HepG2 (cell line): ENCODE data around the gene SYT10. TPM values are rescaled to one million over a fixed set of nuclear protein-coding genes. Genes with fewer than 3 reads are reported as not detected.

Experiments used
- ATAC-seq: fragments of 200-7000 bp; cut with Tn5 transposase; 3 replicates; pipeline ENCODE4 v1.9.1; 2020; ENCODE audit warnings: mild to moderate bottlenecking, moderate library complexity
- BruUV-seq: library from RNA; stranded (reverse); fragments of 400-500 nt; replicated peaks from 2 replicates; lab custom pipeline; 2021; lab: Mats Ljungman, UMichigan
- CTCF ChIA-PET: fragments of 300-600 bp; formaldehyde crosslinking; extraction: SDS; loops from one replicate; lab custom pipeline; 2021; ENCODE audit warnings: low total read pairs, inconsistent platforms, low intra/inter-chr PET ratio; lab: Yijun Ruan, JAX
- POLR2A ChIA-PET: fragments of 350-600 bp; sonication (Branson Sonifier 250); formaldehyde crosslinking; loops from one replicate; lab custom pipeline; 2020; ENCODE audit warnings: antibody characterized with exemption, inconsistent platforms; lab: Yijun Ruan, JAX
- DNase-seq: peaks from one replicate; pipeline ENCODE4 v3.0.0-alpha.2; 2015; ENCODE audit warnings: low spot score
- FAIRE-seq: peaks from 3 replicates; lab custom pipeline; 2011; peaks lifted over from hg19 to GRCh38; lab: Jason Lieb, UNC
- H2AFZ ChIP-seq: one replicate; pipeline ENCODE4 v1.6.1; 2011; ENCODE audit warnings: low read length, inconsistent platforms
- H3K27ac ChIP-seq: fragments of 300-600 bp; 3 replicates; pipeline ENCODE4 v1.8.0; 2011; ENCODE audit warnings: mixed run types, mild to moderate bottlenecking, mixed read lengths, low read length, inconsistent platforms; ENCODE audit not compliant: insufficient read depth; ENCODE audit errors: extremely low read length
- H3K27me3 ChIP-seq, 2 experiments: fragments of 200-600 bp in 1 of 2; 2 replicates in 1 of 2; 3 replicates in 1 of 2; pipeline versions ENCODE4 v1.6.0 to v1.8.0; 2011; ENCODE audit warnings: low read length in 2 of 2, mild to moderate bottlenecking in 2 of 2, moderate library complexity in 2 of 2, inconsistent platforms in 1 of 2; ENCODE audit not compliant: insufficient read depth in 2 of 2, control insufficient read depth in 1 of 2
- H3K36me3 ChIP-seq, 2 experiments: fragments of 200-600 bp in 1 of 2; replicated peaks in 1 of 2; 2 replicates in 1 of 2; 3 replicates in 1 of 2; pipeline versions ENCODE4 v1.5.1 to v1.8.0; 2011; ENCODE audit warnings: low read length in 2 of 2, inconsistent platforms in 1 of 2; ENCODE audit not compliant: insufficient read depth in 2 of 2, control insufficient read depth in 1 of 2
- H3K4me1 ChIP-seq: 2 replicates; pipeline ENCODE4 v1.5.1; 2012; ENCODE audit warnings: low read length, inconsistent platforms; ENCODE audit not compliant: insufficient read depth
- H3K4me2 ChIP-seq: 2 replicates; pipeline ENCODE4 v1.6.0; 2011; ENCODE audit warnings: low read depth, low read length, inconsistent platforms
- H3K4me3 ChIP-seq, 3 experiments: fragments of 200-600 bp in 1 of 3; sonication (generic), shearing (Covaris generic) in 1 of 3; replicated peaks in 1 of 3; 2 replicates each; pipeline ENCODE4 v1.5.1; 2011 to 2016; ENCODE audit warnings: low read length in 3 of 3, inconsistent platforms in 2 of 3, low read depth in 2 of 3, mild to moderate bottlenecking in 2 of 3, control low read depth in 1 of 3, mixed read lengths in 1 of 3; ENCODE audit not compliant: insufficient read depth in 1 of 3
- H3K79me2 ChIP-seq: one replicate; pipeline ENCODE4 v1.6.1; 2011; ENCODE audit warnings: low read length, inconsistent platforms; ENCODE audit not compliant: insufficient read depth
- H3K9ac ChIP-seq: 2 replicates; pipeline ENCODE4 v1.6.0; 2011; ENCODE audit warnings: mild to moderate bottlenecking, low read depth, low read length, inconsistent platforms; ENCODE audit not compliant: insufficient read depth
- H3K9me3 ChIP-seq: 2 replicates; pipeline ENCODE4 v1.5.1; 2012; ENCODE audit warnings: mild to moderate bottlenecking, low read length
- H4K20me1 ChIP-seq: 2 replicates; pipeline ENCODE4 v1.6.0; 2011; ENCODE audit warnings: inconsistent platforms, mild to moderate bottlenecking, low read length, moderate library complexity; ENCODE audit not compliant: insufficient read depth
- CENPX ChIP-seq: sonication (generic); formaldehyde crosslinking; IDR thresholded peaks from 2 replicates; pipeline ENCODE4 v1.9.0; 2021; ENCODE audit warnings: mild to moderate bottlenecking, missing genetic modification reagents, moderate library complexity
- XRCC5 ChIP-seq: fragments of 200-400 bp; formaldehyde crosslinking; optimal IDR thresholded peaks from 2 replicates; pipeline ENCODE3; 2017; ENCODE audit warnings: mild to moderate bottlenecking, low read length
- ZBTB2 ChIP-seq: sonication (generic); formaldehyde crosslinking; IDR thresholded peaks from 2 replicates; pipeline ENCODE4 v1.8.0; 2022; ENCODE audit warnings: low read depth, missing genetic modification reagents
- ZBTB26 ChIP-seq: IDR thresholded peaks from 2 replicates; pipeline ENCODE4 v1.6.1; 2016; ENCODE audit warnings: missing compliant biosample characterization, missing genetic modification reagents, borderline replicate concordance
- ZKSCAN8 ChIP-seq: IDR thresholded peaks from 2 replicates; pipeline ENCODE4 v1.6.1; 2016; ENCODE audit warnings: borderline replicate concordance, missing genetic modification reagents, missing compliant biosample characterization
- ZNF713 ChIP-seq: sonication (generic); formaldehyde crosslinking; IDR thresholded peaks from 2 replicates; pipeline ENCODE4 v1.4.0; 2020; ENCODE audit warnings: mild to moderate bottlenecking, missing genetic modification reagents
- ZNF839 ChIP-seq: sonication (generic); formaldehyde crosslinking; IDR thresholded peaks from 2 replicates; pipeline ENCODE4 v1.4.0; 2020; ENCODE audit warnings: missing genetic modification reagents, mild to moderate bottlenecking, borderline replicate concordance
- WGBS: methylation state at CpG from one replicate; pipeline ENCODE4 v1.1.6; 2017; ENCODE audit warnings: low lambda C conversion rate; 5-methylcytosine and 5-hydroxymethylcytosine counted together
- in situ Hi-C: cut with HindIII; loops from 2 replicates; pipeline ENCODE4 v1.10.0; 2017; ENCODE audit warnings: low pct_unique_long_range_greater_than_20kb; ENCODE audit not compliant: extremely low pct_ligation_motif_present
- intact Hi-C: fragments of 100-400 bp; cut with micrococcal nuclease; formaldehyde crosslinking; loops from one replicate; pipeline ENCODE4 v1.10.0; 2022; ENCODE audit not compliant: unreplicated experiment
- polyA plus RNA-seq, 8 experiments: library from polyadenylated mRNA; depleted of rRNA in 3 of 8; stranded (reverse) in 7 of 8; unstranded in 1 of 8; fragments of >200 nt; fragmentation: Illumina TruSeq in 4 of 8; extraction: Trizol in 4 of 8; gene quantifications; 2 replicates each; pipeline versions ENCODE4 v1.2.1 to v1.2.3, GENCODE V29; 2011 to 2016; ENCODE audit warnings: low read depth in 4 of 8, missing spikeins in 1 of 8, mixed read lengths in 1 of 8; ENCODE audit not compliant: insufficient read depth in 1 of 8
- total RNA-seq, 5 experiments: library from RNA; depleted of rRNA; stranded (reverse); fragments of >200 nt; fragmentation: Illumina TruSeq; extraction: Trizol; gene quantifications; 2 replicates each; pipeline ENCODE4 v1.2.3, GENCODE V29; 2016; ENCODE audit warnings: low read depth in 1 of 5
- TF ChIP-seq, protein P1 (sequence below): fragments of 450-650 bp; IDR thresholded peaks from 2 replicates; pipeline ENCODE4 v1.6.1; 2017
- TF ChIP-seq, protein P2 (sequence below): sonication (generic); formaldehyde crosslinking; IDR thresholded peaks from 2 replicates; pipeline ENCODE4 v1.5.0; 2020; ENCODE audit warnings: missing genetic modification reagents, mild to moderate bottlenecking, borderline replicate concordance
- TF ChIP-seq, protein P3 (sequence below): sonication (generic); formaldehyde crosslinking; IDR thresholded peaks from 2 replicates; pipeline ENCODE4 v1.5.1; 2020; ENCODE audit warnings: mild to moderate bottlenecking, missing genetic modification reagents, borderline replicate concordance

Gene SYT10
- total and polyA plus RNA-seq, 2 of the 13 experiments (the other 11 are each of a cell fraction or from before 2014, with no cell fraction given) = not detected

GRCh38 chr12:33438851-33439586 is 600 bp downstream of the SYT10 start:
- H3K27ac ChIP-seq = no peak overlapping the region
- ATAC-seq = no peak
- 55% methylated on average over 51 of the region's 68 CpGs for WGBS
- ChIA-PET CTCF (no interaction called here), POLR2A (no interaction called here)
- H3K4me1 ChIP-seq = no peaks in the 10 kb centered on the region
- DNase-seq = no peak
- H3K27me3 ChIP-seq = no peaks in the 10 kb centered on the region; a peak in 1 of 5 replicates
- no peaks in the 10 kb centered on the region for H4K20me1 ChIP-seq
- no TSS peak for BruUV-seq
- no peaks in the 10 kb centered on the region for H3K79me2 ChIP-seq
- no peaks in the 10 kb centered on the region for H3K36me3 ChIP-seq
- no peak for FAIRE-seq
- no peak overlapping the region for H3K9ac ChIP-seq
- H3K4me2 ChIP-seq = no peak overlapping the region
- H2AFZ ChIP-seq = no peak overlapping the region
- in situ Hi-C loops = no loop called here
- TF ChIP-seq ZNF839 (CRISPR knock-in tag) (no peak), ZBTB2 (CRISPR knock-in tag) (no peak), CENPX (CRISPR knock-in tag) (no peak), XRCC5 (no peak), ZBTB26 (no peak), ZNF713 (CRISPR knock-in tag) (no peak), ZKSCAN8 (CRISPR knock-in tag) (no peak)
- TF ChIP-seq, protein P1, sequence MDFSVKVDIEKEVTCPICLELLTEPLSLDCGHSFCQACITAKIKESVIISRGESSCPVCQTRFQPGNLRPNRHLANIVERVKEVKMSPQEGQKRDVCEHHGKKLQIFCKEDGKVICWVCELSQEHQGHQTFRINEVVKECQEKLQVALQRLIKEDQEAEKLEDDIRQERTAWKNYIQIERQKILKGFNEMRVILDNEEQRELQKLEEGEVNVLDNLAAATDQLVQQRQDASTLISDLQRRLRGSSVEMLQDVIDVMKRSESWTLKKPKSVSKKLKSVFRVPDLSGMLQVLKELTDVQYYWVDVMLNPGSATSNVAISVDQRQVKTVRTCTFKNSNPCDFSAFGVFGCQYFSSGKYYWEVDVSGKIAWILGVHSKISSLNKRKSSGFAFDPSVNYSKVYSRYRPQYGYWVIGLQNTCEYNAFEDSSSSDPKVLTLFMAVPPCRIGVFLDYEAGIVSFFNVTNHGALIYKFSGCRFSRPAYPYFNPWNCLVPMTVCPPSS = no peak
- TF ChIP-seq, protein P2, sequence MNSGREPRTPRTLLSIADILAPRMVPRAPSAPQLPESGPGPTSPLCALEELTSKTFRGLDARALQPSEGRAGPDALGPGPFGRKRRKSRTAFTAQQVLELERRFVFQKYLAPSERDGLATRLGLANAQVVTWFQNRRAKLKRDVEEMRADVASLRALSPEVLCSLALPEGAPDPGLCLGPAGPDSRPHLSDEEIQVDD (CRISPR knock-in tag) = no peak
- TF ChIP-seq, protein P3, sequence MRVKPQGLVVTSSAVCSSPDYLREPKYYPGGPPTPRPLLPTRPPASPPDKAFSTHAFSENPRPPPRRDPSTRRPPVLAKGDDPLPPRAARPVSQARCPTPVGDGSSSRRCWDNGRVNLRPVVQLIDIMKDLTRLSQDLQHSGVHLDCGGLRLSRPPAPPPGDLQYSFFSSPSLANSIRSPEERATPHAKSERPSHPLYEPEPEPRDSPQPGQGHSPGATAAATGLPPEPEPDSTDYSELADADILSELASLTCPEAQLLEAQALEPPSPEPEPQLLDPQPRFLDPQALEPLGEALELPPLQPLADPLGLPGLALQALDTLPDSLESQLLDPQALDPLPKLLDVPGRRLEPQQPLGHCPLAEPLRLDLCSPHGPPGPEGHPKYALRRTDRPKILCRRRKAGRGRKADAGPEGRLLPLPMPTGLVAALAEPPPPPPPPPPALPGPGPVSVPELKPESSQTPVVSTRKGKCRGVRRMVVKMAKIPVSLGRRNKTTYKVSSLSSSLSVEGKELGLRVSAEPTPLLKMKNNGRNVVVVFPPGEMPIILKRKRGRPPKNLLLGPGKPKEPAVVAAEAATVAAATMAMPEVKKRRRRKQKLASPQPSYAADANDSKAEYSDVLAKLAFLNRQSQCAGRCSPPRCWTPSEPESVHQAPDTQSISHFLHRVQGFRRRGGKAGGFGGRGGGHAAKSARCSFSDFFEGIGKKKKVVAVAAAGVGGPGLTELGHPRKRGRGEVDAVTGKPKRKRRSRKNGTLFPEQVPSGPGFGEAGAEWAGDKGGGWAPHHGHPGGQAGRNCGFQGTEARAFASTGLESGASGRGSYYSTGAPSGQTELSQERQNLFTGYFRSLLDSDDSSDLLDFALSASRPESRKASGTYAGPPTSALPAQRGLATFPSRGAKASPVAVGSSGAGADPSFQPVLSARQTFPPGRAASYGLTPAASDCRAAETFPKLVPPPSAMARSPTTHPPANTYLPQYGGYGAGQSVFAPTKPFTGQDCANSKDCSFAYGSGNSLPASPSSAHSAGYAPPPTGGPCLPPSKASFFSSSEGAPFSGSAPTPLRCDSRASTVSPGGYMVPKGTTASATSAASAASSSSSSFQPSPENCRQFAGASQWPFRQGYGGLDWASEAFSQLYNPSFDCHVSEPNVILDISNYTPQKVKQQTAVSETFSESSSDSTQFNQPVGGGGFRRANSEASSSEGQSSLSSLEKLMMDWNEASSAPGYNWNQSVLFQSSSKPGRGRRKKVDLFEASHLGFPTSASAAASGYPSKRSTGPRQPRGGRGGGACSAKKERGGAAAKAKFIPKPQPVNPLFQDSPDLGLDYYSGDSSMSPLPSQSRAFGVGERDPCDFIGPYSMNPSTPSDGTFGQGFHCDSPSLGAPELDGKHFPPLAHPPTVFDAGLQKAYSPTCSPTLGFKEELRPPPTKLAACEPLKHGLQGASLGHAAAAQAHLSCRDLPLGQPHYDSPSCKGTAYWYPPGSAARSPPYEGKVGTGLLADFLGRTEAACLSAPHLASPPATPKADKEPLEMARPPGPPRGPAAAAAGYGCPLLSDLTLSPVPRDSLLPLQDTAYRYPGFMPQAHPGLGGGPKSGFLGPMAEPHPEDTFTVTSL (CRISPR knock-in tag) = no peak
- intact Hi-C loops = no loop called here
- H3K9me3 ChIP-seq = no peaks in the 10 kb centered on the region
- H3K4me3 ChIP-seq = no peak overlapping the region
